Suprapubic skin (tissue), 3 donors: Measurements from ENCODE around the gene ENGASE.

ENCODE experiments used
- EP300 ChIP-seq: sonication (generic); formaldehyde crosslinking; IDR thresholded peaks from one replicate; pipeline ENCODE4 v1.6.1; 2017; ENCODE audit warnings: antibody characterized with exemption
- TF ChIP-seq, protein P1 (sequence below), 2 donors: fragments of 200-600 bp in 1 of 2; fragments of 450-650 bp in 1 of 2; sonication (generic) in 1 of 2; IDR thresholded peaks; one replicate each; pipeline ENCODE4 v1.5.1; 2016 to 2019; ENCODE audit warnings: antibody characterized with exemption in 2 of 2, mild to moderate bottlenecking in 1 of 2, moderate library complexity in 1 of 2

DNA sequence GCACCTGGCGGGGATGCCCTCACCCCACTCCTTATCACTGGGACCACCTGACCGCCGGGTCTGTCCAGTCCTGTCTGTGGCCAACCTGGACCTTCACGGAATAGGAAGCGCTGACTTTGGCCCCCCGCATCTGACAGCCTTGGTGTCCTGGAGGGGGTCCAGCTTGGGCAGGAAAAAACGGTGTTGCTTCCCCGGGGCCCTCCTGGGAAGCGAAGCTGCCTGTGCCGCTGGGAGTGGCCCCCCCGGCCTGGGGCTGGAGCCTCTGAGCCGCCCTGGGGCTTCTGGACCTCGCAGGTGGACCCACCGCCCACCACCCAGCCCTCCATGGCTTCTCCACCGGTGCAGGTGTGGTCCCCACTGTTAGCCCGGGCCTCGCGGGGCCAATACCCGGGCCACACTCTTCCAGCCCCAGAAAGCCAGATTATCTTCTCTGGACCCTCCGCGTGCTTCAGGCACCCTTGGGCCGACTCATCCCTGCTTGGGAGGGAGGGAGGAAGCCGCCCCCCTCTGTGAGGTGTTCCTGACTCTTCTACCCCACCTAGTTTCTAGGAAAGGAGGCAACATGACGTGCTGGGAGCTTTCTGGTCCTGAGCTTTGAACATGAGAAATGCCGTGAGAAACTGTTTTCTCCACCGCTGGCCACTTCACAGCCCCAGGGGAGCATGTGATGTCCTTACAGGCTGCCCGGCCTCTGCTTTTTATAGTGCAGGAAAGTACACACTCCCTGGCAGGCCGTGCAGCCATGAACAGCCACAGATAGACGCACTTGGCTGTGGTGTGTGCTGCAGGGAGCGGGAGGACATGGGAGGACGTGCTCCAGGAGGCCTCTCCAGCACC is 49.5 kb upstream of the ENGASE start:
- TF ChIP-seq, protein P1, sequence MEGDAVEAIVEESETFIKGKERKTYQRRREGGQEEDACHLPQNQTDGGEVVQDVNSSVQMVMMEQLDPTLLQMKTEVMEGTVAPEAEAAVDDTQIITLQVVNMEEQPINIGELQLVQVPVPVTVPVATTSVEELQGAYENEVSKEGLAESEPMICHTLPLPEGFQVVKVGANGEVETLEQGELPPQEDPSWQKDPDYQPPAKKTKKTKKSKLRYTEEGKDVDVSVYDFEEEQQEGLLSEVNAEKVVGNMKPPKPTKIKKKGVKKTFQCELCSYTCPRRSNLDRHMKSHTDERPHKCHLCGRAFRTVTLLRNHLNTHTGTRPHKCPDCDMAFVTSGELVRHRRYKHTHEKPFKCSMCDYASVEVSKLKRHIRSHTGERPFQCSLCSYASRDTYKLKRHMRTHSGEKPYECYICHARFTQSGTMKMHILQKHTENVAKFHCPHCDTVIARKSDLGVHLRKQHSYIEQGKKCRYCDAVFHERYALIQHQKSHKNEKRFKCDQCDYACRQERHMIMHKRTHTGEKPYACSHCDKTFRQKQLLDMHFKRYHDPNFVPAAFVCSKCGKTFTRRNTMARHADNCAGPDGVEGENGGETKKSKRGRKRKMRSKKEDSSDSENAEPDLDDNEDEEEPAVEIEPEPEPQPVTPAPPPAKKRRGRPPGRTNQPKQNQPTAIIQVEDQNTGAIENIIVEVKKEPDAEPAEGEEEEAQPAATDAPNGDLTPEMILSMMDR (IDR thresholded peaks at IDR 0.05), result no peak
- TF ChIP-seq EP300, result no peak
